ENCODE measurements around the gene PON2.
"Not testable (repeated sequence)": the region's sequence is repeated elsewhere in the genome, so short reads cannot be mapped to it uniquely, and the experiment has no call there.

PON2 gene

GRCh38 chr7:95404316-95404865 is 30.4 kb downstream of the PON2 start:
- DNase-seq: no peak

- no peak for DNase-seq
These were observed 36.5 kb downstream of the PON2 start for GRCh38 chr7:95398155-95398940.

GRCh38 chr7:95397381-95397780 is 37.4 kb downstream of the PON2 start:
- DNase-seq: no peak

DNA sequence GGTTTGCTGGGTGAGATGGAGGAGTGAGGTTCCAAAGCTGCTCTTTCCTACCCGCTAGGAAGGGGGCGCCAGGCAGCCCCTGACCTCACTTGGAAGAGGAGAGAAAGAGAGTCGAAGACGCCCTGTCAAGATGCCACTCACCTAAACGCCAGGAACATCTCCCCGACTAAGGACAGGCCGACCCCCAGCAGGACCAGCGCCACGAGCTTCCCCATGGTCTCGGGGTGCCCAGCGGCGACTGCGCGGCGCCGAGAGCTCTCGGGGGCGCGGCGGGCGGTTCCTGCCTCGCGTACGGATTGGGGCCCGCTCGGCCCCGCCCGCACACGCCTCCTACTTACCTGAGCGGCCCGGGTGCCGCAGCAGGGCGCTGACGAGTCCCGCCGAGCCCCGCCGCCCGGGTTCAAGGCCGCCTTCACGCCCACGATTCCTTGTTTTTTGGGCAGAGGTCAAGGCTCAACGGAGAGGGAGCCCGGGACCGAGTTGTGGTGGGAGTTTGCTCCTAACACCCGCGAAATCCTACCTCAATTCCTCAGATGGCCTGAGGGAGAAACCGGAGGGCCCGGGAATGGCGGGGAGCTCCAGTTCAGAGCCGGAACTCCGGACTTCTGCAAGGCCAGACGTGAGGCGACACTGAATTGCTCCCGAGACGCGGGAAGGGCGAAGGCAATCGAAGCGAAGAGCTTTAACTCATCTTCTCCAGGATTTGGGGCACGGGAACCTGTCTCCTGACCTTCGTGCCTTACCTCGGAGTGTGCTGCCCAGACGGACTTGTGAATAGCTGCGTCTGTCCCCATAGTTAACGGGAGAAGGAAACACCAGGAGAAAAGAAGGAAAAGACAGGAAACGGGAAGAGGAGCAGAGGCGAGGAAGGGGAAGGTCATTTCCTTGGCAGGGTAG is 38.4 kb downstream of the PON2 start, which contains the start of gene PON3:
PON3 (minus strand) TSS at position 240 of the 897 bp plus-strand sequence; CDS start at position 215, 25 bp downstream.
- DNase-seq: no peak

DNA sequence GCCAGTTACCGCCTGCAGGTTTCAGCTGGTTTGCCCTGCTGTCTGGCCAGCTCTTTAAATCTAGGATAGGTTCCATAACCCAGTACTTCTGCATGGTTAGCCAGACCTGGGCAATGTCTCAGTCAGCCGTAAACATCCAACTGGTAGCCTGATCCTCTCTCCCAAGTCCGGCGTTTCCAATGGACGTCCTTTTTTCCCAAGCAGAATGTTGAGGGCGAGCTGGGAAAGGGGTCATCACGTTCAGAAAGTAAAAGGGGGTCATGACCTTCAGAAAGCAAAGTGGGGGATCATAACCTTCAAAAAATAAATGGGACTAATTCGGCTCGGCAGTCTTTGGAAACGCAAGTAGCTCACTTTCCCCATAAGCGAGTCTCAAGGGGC is 39.1 kb downstream of the PON2 start:
- no peak for DNase-seq

GRCh38 chr7:95394370-95394769 is 40.5 kb downstream of the PON2 start:
- no peak for DNase-seq

DNA sequence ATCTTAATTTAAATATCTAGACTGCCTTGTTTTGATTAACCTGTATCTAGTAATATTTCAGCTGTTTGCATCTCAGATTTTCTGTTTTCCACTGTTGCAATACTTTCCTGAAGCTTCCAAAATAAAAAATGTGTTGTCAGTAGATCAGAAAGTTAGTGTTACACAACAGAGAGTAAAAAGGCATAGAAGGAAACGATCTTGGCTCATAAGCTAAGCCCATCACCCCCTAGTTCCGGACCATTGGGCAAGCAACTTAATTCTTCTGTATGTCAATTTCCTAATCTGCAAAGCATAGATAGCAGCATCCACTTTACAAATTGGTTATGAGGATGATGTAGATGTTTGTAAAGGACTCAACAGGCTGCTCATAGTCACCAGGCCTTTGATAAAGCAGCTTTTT is 43.1 kb downstream of the PON2 start:
- no peak for DNase-seq

- peak in 1 of 2 donors; percentile 43 for DNase-seq
These were observed 45.3 kb downstream of the PON2 start for GRCh38 chr7:95389516-95389915.

DNA sequence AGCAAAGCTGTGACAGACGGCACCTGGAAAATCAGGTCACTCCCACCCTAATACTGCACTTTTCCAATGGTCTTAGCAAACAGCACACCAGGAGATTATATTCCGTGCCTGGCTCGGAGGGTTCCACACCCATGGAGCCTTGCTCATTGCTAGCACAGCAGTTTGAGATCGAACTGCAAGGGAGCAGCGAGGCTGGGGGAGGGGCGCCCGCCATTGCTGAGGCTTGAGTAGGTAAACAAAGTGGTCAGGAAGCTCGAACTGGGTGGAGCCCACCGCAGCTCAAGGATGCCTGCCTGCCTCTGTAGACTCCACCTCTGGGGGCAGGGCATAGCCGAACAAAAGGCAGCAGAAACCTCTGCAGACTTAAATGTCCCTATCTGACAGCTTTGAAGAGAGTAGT is 55.4 kb downstream of the PON2 start:
- DNase-seq: not testable (repeated sequence)

- no peak for DNase-seq
These were observed 58.0 kb downstream of the PON2 start for GRCh38 chr7:95376632-95377400.

DNA sequence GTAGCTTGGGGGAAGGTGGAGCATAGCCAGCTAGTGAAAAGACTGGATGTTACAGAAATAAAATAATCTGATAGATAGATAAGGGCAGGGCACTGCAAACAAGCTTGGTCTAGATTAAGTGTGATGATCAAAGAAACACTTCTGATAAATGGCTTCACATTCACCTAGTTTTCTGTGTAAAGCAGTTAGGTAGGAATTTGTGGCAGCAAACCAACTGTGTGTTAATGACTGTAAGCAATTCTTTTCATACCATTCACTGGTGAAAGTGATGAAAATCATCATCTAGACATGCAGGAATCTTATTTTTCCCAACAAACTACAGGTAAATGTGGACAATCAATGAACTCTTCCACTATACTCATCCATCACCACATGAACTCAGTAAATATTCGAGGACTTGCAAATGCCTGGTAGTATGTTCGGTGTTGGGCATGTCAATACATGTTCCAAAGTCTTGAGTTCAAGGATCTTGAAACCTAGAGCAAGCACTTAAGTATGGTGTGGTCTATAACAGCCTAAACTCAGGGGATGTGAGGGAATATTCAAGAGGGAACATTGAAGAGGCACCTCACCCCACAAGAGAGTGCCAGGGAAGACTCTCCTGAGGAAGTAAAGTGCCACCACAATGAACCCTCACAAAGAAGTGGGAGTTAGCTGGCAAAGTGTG is 59.1 kb downstream of the PON2 start:
- DNase-seq: no peak

- DNase-seq: no peak
These were observed 61.5 kb downstream of the PON2 start for GRCh38 chr7:95373323-95373722.

DNA sequence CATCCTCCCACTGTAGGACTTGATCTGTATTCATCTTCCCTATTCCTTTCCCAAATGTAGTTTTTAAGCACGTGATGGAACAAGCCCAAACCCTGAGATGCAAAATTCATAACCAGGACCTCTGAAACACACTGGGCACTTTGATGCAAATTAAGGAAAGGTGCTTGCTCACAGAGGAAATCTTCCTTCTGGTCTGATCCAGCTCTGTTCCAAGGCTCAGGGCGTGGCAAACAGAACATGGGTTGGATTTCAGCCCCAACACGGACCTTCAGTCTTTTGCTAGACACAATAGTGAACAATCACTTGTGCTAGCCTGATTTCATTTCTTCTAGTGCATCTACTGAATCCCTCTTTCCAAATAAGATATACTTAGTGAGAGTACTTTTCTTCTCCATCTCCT is 66.6 kb downstream of the PON2 start:
- no peak for DNase-seq

- no peak for DNase-seq
These were observed 67.2 kb downstream of the PON2 start for GRCh38 chr7:95367606-95368005.

GRCh38 chr7:95365151-95365550 is 69.7 kb downstream of the PON2 start:
- DNase-seq: no peak

- DNase-seq: no peak
These were observed 77.2 kb downstream of the PON2 start for GRCh38 chr7:95357623-95358022.
